ENCODE data around the gene SERGEF. TPM values are rescaled to one million over a fixed set of nuclear protein-coding genes. Genes with fewer than 3 reads are reported as not detected.

The SERGEF gene
- total and polyA plus RNA-seq, 2 donors from 2014 or later: 33.2 to 63.0 TPM

GRCh38 chr11:17772704-17773600 lies 239.9 kb downstream of the SERGEF start:
- Histone ChIP-seq H3K9me3 (ENCODE audit: control insufficient read depth in 2 of 3, insufficient read depth in 1 of 3, low read length in 3 of 3) (no peaks in the 10 kb centered on the region), H3K4me1 (ENCODE audit: control insufficient read depth in 2 of 3, insufficient read depth in 2 of 3, low read depth in 1 of 3, low read length in 3 of 3) (no peaks in the 10 kb centered on the region), H3K4me3 (ENCODE audit: low read length in 3 of 3) (no peak overlapping the region), H3K27me3 (ENCODE audit: control insufficient read depth, insufficient read depth, low read length) (no peaks in the 10 kb centered on the region), H3K9ac (ENCODE audit: low read length in 3 of 3) (no peak overlapping the region), H3K36me3 (ENCODE audit: control insufficient read depth in 2 of 3, insufficient read depth in 3 of 3, low read length in 3 of 3) (no peaks in the 10 kb centered on the region), H3K27ac (ENCODE audit: low read depth in 2 of 2, low read length in 2 of 2) (no peak overlapping the region)
- FAIRE-seq: no peak
- TF ChIP-seq, protein P1, sequence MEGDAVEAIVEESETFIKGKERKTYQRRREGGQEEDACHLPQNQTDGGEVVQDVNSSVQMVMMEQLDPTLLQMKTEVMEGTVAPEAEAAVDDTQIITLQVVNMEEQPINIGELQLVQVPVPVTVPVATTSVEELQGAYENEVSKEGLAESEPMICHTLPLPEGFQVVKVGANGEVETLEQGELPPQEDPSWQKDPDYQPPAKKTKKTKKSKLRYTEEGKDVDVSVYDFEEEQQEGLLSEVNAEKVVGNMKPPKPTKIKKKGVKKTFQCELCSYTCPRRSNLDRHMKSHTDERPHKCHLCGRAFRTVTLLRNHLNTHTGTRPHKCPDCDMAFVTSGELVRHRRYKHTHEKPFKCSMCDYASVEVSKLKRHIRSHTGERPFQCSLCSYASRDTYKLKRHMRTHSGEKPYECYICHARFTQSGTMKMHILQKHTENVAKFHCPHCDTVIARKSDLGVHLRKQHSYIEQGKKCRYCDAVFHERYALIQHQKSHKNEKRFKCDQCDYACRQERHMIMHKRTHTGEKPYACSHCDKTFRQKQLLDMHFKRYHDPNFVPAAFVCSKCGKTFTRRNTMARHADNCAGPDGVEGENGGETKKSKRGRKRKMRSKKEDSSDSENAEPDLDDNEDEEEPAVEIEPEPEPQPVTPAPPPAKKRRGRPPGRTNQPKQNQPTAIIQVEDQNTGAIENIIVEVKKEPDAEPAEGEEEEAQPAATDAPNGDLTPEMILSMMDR (IDR thresholded peaks at IDR 0.05; ENCODE audit: borderline replicate concordance, extremely low read depth, insufficient read depth): no peak
- DNase-seq: no peak
- intact Hi-C loops (cut with DNase I): no loop called here

DNA sequence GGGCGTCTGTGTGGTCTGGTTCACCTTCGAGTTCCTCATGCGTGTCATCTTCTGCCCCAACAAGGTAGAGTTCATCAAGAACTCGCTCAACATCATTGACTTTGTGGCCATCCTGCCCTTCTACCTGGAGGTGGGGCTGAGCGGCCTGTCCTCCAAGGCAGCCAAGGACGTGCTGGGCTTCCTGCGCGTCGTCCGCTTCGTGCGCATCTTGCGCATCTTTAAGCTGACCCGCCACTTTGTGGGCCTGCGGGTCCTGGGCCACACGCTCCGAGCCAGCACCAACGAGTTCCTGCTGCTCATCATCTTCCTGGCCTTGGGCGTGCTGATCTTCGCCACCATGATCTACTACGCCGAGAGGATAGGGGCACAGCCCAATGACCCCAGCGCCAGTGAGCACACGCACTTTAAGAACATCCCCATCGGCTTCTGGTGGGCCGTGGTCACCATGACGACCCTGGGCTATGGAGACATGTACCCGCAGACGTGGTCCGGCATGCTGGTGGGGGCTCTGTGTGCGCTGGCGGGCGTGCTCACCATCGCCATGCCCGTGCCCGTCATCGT lies 240.9 kb downstream of the SERGEF start:
- no peaks in the 10 kb centered on the region for H3K9me3 ChIP-seq (ENCODE audit: control insufficient read depth in 2 of 3, insufficient read depth in 1 of 3, low read length in 3 of 3)
- H3K27me3 ChIP-seq (ENCODE audit: control insufficient read depth, insufficient read depth, low read length): no peaks in the 10 kb centered on the region
- no peak overlapping the region for H3K27ac ChIP-seq (ENCODE audit: low read depth in 2 of 2, low read length in 2 of 2)
- no peaks in the 10 kb centered on the region for H3K36me3 ChIP-seq (ENCODE audit: control insufficient read depth in 2 of 3, insufficient read depth in 3 of 3, low read length in 3 of 3)
- H3K9ac ChIP-seq (ENCODE audit: low read length in 3 of 3): no peak overlapping the region
- H3K4me3 ChIP-seq (ENCODE audit: low read length in 3 of 3): no peak overlapping the region
- intact Hi-C loops (cut with DNase I): no loop called here
- TF ChIP-seq, protein P1 (IDR thresholded peaks at IDR 0.05; ENCODE audit: borderline replicate concordance, extremely low read depth, insufficient read depth): no peak
- no peaks in the 10 kb centered on the region for H3K4me1 ChIP-seq (ENCODE audit: control insufficient read depth in 2 of 3, insufficient read depth in 2 of 3, low read depth in 1 of 3, low read length in 3 of 3)
- peak in 1 of 5 donors; percentile 37 for DNase-seq
- no peak for FAIRE-seq

GRCh38 chr11:17771415-17771814 lies 241.4 kb downstream of the SERGEF start:
- no peak overlapping the region for H3K9ac ChIP-seq (ENCODE audit: low read length in 3 of 3)
- no peaks in the 10 kb centered on the region for H3K36me3 ChIP-seq (ENCODE audit: control insufficient read depth in 2 of 3, insufficient read depth in 3 of 3, low read length in 3 of 3)
- no peaks in the 10 kb centered on the region for H3K9me3 ChIP-seq (ENCODE audit: control insufficient read depth in 2 of 3, insufficient read depth in 1 of 3, low read length in 3 of 3)
- TF ChIP-seq, protein P1 (IDR thresholded peaks at IDR 0.05; ENCODE audit: borderline replicate concordance, extremely low read depth, insufficient read depth): no peak
- FAIRE-seq (no peak), DNase-seq (peak in 1 of 5 donors; percentile 35)
- H3K4me1 ChIP-seq (ENCODE audit: control insufficient read depth in 2 of 3, insufficient read depth in 2 of 3, low read depth in 1 of 3, low read length in 3 of 3): no peaks in the 10 kb centered on the region
- intact Hi-C loops (cut with DNase I): no loop called here
- no peak overlapping the region for H3K4me3 ChIP-seq (ENCODE audit: low read length in 3 of 3)
- H3K27ac ChIP-seq (ENCODE audit: low read depth in 2 of 2, low read length in 2 of 2): no peak overlapping the region
- H3K27me3 ChIP-seq (ENCODE audit: control insufficient read depth, insufficient read depth, low read length): no peaks in the 10 kb centered on the region

All from kidney (tissue), 14 donors.